Melanocyte of skin (primary cell): Measurements from ENCODE around the gene CDH5. TPM values are rescaled to one million over a fixed set of nuclear protein-coding genes. Genes with fewer than 3 reads are reported as not detected.

Experiments
- total RNA-seq, 2 donors: library from RNA; depleted of rRNA; stranded (reverse); fragments of >200 nt; gene quantifications; 2 replicates each; pipeline ENCODE4 v1.2.3, GENCODE V29; 2012

Gene CDH5
- under 1 TPM; 0.33 to 0.34 TPM for total RNA-seq

GRCh38 chr16:66366433-66367299 lies at the start of gene CDH5:
TSS of gene CDH5 (plus strand) at chr16:66366691. CDS start at chr16:66379338, 12,647 bp downstream.

GRCh38 chr16:66427036-66427860 lies 60.8 kb downstream of the CDH5 start, which contains the start of gene BEAN1:
TSS of gene BEAN1 (plus strand) at chr16:66427295. CDS start at chr16:66437677, 10,382 bp downstream.

Other genes with a start within 250 kb of the CDH5 start
- 1 to 10 TPM in 1 of 2 donors, under 1 TPM in 1; 0.69 to 1.3 TPM for gene BEAN1, start 60.6 kb downstream of the CDH5 start, total RNA-seq
- gene TK2, start 183.4 kb downstream of the CDH5 start, total RNA-seq = 10 to 100 TPM; 27.3 to 40.3 TPM
- 10 to 100 TPM; 43.7 to 99.2 TPM for gene CKLF, start 185.9 kb downstream of the CDH5 start, total RNA-seq
- gene CMTM1, start 199.7 kb downstream of the CDH5 start, total RNA-seq = 1 to 10 TPM in 1 of 2 donors, under 1 TPM in 1; 0.67 to 2.4 TPM
- not detected for gene CMTM2, start 212.8 kb downstream of the CDH5 start, total RNA-seq
- 10 to 100 TPM; 10.3 to 17.0 TPM for gene CMTM3, start 238.0 kb downstream of the CDH5 start, total RNA-seq